Activated T-cell treated with anti-CD3 and anti-CD28 coated beads for 1 hour (primary cell): ENCODE results near the gene SLC9A9.
"Not testable (repeated sequence)": the region's sequence is repeated elsewhere in the genome, so short reads cannot be mapped to it uniquely, and the experiment has no call there.

Experiments used
- DNase-seq: peaks from one replicate; pipeline ENCODE4 v3.0.0-alpha.2; 2020; ENCODE audit warnings: low read depth

Gene SLC9A9

DNA sequence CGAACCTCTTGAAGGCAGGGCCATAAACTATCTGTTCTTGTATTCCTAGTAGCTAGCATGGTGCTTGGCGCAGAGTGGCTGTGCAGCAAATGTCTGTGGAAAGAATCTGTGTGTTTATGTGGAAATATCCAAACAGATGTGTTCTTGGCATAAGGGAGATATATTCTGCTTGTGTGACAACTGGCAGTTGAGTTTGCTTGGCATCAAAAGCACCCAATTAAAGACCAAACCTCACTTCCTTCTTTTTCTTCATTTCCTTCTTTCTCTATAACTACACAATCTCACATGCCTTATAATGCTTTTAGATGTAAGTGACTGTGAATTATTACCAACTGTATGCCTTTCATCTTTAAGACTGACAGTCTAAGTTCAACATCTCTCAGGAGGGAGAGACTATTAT, 296.5 kb downstream of the SLC9A9 start:
- DNase-seq = no peak

DNA sequence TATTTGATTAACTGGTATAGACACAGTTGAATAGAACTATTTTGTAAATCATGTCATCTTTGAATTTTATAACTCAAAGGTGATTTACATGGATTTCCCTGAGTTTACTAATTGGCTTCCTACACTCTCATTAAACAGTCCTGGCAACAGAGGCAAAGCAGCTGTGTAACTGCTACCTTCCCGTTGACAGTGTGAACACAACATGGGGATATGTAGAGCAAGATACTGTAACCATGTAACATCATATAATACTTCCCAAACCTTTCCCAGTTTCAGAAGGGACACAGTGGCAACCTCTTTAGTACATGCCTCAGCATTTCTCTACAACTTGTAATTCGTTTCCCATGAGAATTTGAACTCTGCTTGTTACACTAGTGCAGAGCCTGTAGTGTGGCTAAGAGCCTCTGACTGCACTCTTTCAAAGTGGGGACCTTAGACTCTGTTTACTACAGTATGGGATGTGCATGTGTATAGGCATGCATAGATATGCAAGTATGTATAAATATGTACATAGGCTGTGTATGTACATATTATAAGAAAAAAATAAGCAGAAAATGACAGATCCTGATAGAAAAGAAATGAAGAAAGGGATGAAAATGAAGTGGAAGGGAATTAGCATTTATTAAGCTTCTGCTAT, 299.3 kb downstream of the SLC9A9 start:
- no peak for DNase-seq

DNA sequence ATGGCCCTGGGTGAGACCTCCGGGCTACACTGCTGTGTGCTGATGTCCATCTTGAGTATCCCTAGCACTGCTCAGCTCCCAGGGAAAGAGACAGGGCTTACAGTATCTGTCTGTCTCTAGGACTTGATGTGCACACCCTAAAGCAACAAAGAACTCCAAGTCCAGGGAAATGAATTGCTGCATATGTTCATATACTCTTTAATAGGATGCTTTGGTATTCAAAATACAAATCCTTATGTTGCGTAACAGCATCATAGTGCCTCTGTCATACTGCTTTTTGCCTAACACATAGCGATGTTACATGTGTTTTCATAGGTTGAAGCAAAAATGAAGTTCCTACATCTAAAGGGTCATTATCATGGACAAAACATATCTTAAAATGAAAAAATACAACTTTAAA, 299.9 kb downstream of the SLC9A9 start:
- no peak for DNase-seq

DNA sequence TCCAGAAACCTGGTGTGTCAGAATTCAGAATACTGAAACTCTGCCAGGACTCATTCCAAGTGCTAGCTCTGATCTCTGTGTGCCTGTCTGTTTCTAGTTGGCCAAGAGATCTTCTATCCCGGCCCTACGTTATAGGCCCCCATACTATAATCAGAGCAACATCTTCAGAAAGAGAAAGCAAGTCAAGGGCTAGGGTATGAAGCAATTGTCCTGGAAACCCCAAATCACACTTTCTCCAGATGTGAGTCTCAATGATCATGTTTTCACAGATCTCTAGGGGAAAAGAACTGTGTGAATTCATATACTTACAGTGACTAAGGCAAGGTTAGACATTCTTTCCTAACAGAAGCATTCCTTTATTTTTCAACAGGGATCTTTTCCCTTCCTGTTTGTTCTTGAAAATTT, 309.7 kb downstream of the SLC9A9 start:
- no peak for DNase-seq

DNA sequence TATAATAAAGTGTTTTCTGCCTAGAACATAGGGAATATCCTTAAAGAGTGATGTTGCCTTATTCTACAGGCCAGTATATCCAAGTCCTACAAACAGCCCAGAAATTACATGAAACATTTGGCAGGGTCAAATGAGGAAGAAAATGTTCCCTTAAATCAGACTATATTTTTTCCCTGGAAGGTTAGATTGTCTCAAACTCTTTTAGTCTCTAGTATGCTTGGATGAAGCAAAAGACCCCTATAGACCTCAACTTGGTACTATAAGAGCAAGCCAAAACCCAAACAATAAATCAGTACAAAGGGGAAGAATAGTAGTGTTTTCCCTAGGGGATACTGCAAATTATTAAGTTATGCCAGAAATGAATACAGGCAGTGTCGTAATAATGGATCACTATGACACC, 310.2 kb downstream of the SLC9A9 start:
- no peak for DNase-seq

DNA sequence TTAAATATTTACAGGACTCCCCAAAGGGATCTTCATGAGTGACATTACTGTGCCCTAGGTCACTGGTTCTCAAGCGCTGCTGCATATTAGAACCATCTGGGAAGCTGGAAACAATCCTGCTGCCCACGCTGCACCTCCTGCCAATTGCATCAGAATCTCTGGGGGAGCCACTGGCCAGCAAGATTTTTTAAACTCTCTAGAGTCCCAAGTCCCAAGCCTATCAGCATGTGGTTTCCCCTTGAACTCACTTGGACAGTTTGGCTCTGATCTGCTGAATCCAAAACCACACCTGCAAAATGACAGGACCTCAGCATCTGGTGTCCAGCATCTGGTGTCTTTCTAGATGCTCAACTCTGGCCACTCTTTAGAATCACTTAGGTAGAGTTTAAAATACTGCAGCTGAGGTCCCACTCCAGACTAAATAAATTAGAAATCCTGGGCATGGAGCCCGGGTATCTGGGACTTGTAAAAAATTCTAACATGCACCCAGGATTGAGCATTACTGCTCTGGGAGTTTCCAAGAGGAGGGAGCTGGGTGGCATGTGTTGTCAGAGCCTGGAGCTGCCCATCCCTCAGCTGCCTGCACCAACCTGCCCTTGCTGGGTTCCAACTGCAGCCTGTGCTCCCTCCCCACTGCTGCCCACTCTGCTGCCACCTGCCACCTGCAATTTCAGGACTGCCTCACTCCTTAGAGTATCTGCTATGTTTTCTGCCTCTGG, 311.3 kb downstream of the SLC9A9 start:
- no peak for DNase-seq

DNA sequence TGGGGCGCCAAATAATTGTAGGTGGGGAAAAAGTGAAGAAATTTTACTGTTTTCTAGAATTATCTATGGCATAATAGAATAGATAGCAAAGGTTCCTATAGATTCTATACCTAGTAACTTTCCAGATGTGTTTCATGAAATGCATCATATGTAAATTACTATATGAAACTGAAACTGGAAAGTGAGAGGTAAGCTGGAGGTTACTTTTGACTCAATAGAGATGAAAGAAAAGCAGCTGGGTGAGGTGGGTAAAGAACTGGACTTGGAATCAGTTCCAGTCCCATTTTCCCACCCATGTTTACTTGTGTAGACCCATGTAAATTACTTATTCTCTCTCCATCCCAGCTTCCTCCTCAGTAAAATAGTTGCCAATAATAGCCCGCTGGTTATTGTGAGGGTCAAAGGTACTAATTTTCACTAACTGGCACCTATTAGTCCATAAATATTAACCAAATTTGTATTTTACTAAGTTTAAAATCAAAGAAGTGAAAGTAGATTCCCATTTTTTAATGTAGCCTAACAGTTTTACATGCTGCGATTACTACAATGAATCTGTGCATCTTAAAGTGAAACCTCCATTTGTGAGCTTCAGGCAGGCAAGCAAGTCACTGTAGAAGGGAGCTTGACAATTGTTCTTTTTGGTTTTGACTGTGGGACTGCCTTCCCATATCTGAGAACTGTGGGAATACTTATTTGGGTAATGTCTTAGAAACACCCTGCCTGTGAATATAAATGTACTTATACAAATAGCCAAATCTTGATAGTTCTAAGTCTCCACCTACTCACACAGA, 312.1 kb downstream of the SLC9A9 start:
- no peak for DNase-seq

DNA sequence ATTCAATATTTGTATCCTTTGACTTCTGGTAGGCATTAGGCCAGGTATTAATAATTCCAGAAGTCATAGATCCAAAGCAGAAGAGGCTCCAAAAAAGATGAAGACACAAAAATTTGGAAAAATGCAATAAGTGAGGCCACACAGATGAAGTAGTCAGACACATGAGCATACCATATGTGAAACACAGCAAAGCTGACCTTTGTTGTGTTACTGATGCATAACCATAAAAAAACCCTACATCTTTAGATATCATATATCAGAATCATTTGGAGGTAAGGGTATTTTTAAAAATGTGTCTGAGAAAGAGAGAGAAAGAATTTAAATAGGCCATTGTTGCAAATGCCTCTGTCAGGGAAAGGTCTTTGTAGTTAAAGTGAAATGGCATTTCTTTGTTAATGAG, 314.9 kb downstream of the SLC9A9 start:
- DNase-seq = no peak

DNA sequence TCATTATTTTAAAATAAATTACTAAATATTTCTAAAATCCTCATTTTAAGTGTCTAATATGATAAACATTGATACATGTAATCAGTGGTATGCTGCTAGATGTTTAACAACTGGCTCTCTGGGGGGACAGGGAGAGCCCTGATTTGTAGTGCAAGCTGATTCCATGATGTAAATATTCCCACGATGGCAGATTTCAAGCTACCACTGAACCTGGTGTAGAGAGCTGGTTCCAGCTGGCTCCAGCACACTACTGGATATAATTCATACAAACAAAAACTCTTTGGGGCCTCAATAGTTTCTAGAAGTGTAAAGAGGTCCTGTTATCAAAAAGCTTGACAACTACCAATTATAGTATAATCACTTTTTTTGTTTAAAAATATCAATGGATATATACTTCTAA, 316.2 kb downstream of the SLC9A9 start:
- DNase-seq = no peak

DNA sequence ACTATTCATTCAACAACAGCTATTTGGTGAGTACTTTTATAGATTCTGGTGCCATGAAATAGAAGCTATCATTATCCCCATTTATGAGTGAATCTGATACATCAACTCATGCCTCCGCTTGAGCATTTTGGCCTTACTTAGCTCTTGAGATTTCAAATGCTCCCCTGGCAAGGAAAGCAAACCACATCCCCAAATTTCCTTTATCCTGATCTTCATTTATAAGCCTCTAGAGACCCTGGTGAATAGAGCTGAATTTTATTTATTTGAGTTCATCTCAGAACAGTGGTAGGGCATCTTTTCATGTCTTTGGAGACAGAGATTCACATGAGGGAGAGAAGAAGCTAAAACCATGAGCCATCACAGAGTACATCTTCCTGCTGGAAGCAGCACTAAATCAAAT, 317.2 kb downstream of the SLC9A9 start:
- DNase-seq = no peak

DNA sequence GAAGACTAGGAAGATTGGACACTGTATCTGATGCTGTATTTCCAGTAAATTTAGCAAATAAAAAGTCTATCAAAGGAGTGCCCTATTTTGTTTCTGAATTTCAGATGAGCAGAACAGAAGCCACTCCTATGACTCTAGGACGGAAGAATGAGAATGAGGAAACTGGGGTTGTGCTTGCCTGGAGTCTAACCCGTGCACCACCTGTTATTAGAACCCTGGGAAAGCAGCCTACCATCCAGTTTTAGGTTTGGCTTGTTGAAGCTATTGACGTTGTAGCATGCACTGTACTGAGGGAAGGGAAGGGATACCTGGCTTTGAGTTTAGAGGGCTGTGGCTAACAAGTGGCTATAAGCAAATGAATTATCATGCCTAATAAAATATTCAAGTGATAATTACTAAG, 318.5 kb downstream of the SLC9A9 start:
- DNase-seq = no peak

DNA sequence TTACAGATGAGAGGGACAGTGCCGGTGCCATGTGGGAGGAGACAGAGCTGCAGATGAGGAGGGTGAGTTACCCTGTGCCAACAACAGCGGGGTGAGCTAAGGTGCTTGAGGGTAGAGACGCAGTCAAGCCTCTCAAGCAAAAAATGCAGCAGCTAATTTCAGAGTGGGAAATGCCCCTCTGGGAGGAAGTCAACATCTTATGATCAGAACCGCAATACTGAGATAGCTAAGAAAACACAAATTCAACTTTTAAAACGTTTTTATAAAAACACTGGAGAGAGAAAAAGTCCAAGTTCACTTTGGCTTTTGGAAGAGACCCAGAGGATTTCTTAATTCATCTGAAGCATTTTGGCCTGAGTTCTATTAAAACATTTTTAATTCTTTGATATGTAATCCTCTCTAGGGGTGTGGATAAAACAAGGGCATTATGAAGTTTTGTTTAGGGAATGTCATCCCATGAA, 319.2 kb downstream of the SLC9A9 start:
- DNase-seq = no peak

DNA sequence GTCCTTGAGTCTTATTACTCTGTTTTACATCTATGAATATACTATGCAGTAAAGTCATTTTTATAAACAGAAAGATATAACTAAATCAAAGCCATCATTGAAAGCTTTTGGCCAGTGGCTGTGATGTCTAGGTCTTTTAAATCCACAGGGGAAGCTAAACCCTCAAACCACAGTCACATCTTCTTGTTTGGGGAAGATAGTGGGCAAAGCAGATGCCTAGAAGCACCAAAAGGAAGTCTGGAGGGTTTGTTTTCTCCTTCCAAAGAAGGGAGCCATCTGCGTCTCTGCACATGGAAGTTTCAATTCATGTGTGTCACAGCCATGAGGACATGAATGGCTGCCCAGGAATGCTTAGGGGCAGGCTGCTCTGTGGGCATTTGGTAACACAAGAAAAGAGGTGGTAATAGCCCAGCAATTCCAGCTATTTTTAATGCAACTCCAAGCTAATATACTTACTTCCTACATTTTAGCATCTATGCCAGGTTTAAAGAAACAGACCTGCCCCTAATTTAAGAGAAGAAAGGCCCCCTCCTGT, 322.2 kb downstream of the SLC9A9 start:
- no peak for DNase-seq

DNA sequence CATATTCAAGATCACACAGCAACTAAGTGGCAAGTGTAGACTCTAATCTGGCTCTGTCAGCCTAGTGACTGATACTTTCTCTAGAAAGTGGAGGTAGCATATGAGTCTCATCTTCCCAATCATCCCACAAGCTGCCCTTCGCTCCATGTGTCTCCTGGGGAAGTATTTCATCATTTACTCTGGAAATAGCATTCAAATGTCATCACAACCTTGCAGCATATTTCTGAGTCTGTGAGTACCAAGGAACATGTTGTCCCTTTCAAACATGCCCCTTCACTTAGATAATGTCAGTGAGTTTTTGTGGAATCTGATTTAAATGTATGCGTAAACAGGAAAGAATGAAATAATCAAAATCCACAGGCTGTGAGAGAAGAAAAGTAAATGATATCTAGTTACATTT, 322.9 kb downstream of the SLC9A9 start:
- no peak for DNase-seq

DNA sequence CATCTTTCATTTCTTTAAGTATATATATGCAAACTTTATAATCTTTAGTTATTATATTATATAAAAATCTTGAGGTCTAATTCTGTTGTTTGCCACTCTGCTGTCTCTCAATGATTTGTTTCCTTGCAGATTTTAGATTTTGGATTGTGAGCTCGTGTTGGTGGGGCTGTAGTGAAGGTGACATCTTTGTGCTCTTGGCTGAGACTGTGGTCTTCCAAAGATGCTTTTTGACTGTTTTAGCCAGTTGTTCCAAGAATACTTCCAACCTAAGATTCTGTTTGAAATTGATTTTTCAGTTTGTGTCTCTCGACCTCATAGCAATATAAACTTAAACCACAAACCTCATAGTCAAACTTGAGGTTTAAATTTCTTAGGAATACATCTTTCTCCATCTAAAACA, 326.5 kb downstream of the SLC9A9 start:
- no peak for DNase-seq

DNA sequence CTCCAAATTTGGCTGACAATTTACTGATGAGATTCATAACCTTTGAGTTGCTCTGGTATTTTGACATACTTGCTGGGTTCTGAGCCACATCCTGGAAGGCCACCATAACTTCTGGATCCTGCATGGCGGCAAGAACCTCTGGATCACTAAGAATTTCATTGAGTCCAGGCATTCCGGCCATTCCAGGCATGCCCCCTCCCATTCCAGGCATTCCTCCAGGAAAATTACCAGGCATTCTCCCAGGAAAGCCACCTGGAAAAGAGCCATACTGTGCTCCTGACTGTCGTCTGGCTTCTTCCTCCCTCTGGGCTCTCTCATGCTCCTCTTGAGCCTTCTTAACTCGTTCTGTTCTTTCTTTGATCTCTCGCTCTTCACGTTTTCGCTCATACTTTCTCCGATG, 331.1 kb downstream of the SLC9A9 start:
- not testable (repeated sequence) for DNase-seq

DNA sequence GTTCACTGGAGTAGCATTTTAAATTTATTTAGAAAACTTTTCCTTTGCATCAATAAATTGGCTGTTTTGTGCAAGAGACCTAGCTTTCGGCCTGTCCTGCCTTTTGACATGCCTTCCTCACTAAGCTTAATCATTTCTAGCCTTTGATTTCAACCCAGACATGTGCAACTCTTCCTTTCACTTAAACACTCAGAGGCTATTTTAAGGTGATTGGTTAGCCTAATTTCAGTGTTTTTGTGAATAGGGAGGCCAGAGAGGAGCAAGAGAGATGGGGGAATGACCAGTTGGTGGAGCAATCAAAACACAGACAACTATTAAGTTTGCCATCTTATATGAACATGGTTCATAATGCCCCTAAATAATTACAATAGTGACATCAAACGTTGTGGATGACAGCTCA, 333.4 kb downstream of the SLC9A9 start:
- DNase-seq = no peak

DNA sequence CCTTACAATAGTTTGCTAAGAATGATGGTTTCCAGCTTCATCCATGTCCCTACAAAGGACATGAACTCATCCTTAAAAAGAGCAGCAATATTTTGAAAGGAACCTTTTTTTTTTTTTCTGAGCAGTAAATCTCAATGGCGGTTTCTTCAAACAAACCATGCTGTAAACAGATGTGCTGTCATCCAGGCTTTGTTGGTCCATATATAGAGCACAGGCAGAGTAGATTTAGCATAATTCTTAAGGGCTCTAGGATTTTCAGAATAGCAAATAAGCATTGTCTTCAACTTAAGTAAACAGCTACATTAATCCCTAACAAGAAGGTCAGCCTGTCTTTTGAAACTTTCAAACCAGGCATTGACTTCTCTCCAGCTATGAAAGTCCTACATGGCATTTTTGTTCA, 334.2 kb downstream of the SLC9A9 start:
- no peak for DNase-seq

DNA sequence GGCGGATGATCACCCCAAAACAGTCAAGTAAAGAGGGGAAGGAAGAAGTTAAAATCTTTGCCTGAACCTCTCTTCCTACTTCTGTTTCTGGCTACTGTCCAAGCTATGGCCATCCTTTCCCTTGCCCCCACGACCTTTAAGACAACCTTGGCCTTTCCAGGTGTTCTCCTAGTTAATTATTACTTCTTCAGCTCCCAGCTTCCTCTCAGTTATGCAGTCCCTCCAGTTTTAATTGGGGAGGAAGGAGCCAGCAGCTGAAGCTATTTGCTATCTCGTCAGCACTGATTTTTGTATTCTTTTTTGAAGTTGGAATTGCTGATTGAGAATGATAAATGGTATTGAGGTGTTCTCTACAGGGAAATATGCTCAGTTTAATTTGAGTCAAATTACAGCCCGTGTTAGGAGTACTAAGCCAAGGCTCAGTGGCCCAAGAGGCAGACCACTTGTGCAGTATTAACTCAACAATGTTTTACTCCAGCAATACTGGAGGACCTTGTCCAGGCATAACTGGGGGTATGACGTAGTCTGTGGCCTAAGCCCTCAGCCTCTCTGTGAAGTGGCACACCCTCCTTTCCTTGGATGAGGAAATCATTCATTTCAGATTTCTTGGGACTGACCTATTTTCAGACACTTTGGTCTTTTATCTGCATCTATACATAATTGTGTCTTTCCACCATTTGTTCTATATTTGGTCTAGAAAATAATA, 336.9 kb downstream of the SLC9A9 start:
- no peak for DNase-seq

DNA sequence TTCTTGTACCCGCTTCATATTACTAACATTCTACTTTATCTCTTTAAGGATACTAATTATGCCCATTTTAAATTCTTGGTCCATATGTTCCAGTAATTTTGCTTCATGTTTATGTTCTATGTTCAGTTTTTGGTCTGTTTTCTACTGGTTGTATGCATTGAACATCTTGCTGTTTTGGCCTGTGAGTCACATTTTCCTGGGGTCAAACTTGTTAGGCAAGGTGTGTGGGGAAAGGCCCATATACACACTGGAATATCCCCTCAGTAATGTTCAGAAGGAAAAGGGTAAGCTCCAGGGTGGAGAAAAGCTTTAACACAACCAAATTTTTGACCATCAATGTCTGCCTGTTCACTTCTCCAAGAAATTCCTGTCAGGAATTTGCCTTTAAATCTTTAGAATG, 337.7 kb downstream of the SLC9A9 start:
- DNase-seq = no peak

DNA sequence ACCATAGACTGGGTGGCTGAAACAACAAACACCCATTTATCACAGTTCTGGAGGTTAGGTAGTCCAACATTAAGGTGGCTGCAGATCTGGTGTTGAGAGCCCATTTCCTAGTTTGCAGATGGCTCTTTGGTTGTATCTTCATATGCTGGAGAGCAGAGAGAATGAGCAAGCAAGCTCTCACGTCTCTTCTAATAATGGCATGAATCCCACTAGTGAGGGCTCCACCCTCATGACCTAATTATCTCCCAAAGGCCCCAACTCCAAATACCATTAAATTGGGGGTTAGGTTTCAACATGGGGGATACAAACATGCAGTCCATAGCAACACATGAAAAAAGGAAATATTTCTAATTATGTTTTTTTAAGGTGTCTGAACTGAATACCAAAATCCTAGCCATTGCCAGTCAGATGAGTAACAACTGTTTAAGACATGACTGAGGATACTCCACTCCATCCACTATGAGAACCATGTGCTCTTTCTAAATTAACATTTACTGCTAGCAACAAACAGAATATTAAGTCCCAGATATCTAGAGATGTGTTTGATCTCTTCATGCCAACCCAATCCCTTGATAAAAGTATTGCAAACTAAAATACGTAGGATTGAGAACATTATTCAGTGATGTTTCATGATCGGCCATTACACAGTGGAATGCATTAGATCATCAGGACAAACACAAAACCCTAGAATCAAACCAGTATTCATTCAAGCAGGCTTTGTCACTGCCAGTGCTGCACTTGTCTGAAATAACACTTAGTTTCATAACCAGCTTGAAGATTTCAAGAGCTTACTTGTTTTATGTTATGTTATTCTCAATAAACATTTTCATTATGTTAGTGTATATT, 340.3 kb downstream of the SLC9A9 start:
- no peak for DNase-seq
